ENCODE results near the gene MAGEA1.
"Not testable (repeated sequence)": the region's sequence is repeated elsewhere in the genome, so short reads cannot be mapped to it uniquely, and the experiment has no call there.

Gene MAGEA1

GRCh38 chrX:153179131-153179530, at the start of gene MAGEA1:
MAGEA1 (plus strand) TSS chrX:153179284; CDS start chrX:153182390, 3,106 bp downstream.
- DNase-seq, result no peak

- DNase-seq, result not testable (repeated sequence)
Observed at GRCh38 chrX:153132924-153133323, 46.2 kb upstream of the MAGEA1 start.

GRCh38 chrX:153139074-153139473, 40.0 kb upstream of the MAGEA1 start:
- not testable (repeated sequence) for DNase-seq

GRCh38 chrX:153146288-153146687, 32.8 kb upstream of the MAGEA1 start:
- not testable (repeated sequence) for DNase-seq

GRCh38 chrX:153153516-153153915, 25.6 kb upstream of the MAGEA1 start:
- DNase-seq, result no peak

- no peak for DNase-seq
Observed at GRCh38 chrX:153157450-153157849, 21.6 kb upstream of the MAGEA1 start.

- no peak for DNase-seq
Observed at GRCh38 chrX:153158319-153158718, 20.8 kb upstream of the MAGEA1 start.

- no peak for DNase-seq
Observed at GRCh38 chrX:153161952-153162351, 17.1 kb upstream of the MAGEA1 start.

GRCh38 chrX:153164733-153165132, 14.4 kb upstream of the MAGEA1 start:
- no peak for DNase-seq

- not testable (repeated sequence) for DNase-seq
Observed at GRCh38 chrX:153168423-153168822, 10.7 kb upstream of the MAGEA1 start.

- DNase-seq, result no peak
Observed at GRCh38 chrX:153181822-153182221, 2.7 kb downstream of the MAGEA1 start.

GRCh38 chrX:153184787-153185186, 5.7 kb downstream of the MAGEA1 start:
- no peak for DNase-seq

- no peak for DNase-seq
Observed at GRCh38 chrX:153190381-153190780, 11.3 kb downstream of the MAGEA1 start.

- DNase-seq, result no peak
Observed at GRCh38 chrX:153200462-153200861, 21.4 kb downstream of the MAGEA1 start.

GRCh38 chrX:153206425-153207046, 27.5 kb downstream of the MAGEA1 start:
- no peak for DNase-seq

GRCh38 chrX:153209347-153209746, 30.3 kb downstream of the MAGEA1 start:
- no peak for DNase-seq

GRCh38 chrX:153214934-153215333, 35.9 kb downstream of the MAGEA1 start:
- DNase-seq, result no peak

GRCh38 chrX:153216926-153217325, 37.8 kb downstream of the MAGEA1 start:
- DNase-seq, result no peak

GRCh38 chrX:153225438-153226098, 46.5 kb downstream of the MAGEA1 start:
- no peak for DNase-seq

GRCh38 chrX:153226344-153227185, 47.5 kb downstream of the MAGEA1 start:
- DNase-seq, result no peak
